Ishikawa (cell line): ENCODE measurements around the gene NUDCD3.

Experiments used
- CEBPB ChIP-seq: IDR thresholded peaks from 2 replicates; pipeline ENCODE4 v1.6.1; 2012
- CREB1 ChIP-seq: IDR thresholded peaks from 2 replicates; pipeline ENCODE4 v1.6.1; 2012; ENCODE audit warnings: low read depth
- EP300 ChIP-seq: IDR thresholded peaks from 2 replicates; pipeline ENCODE4 v1.6.1; 2012; ENCODE audit warnings: borderline replicate concordance
- NFIC ChIP-seq: IDR thresholded peaks from 2 replicates; pipeline ENCODE4 v1.6.1; 2012
- TEAD4 ChIP-seq: IDR thresholded peaks from 2 replicates; pipeline ENCODE4 v1.6.1; 2012
- YY1 ChIP-seq: IDR thresholded peaks from 2 replicates; pipeline ENCODE4 v1.6.1; 2012; ENCODE audit warnings: low read depth
- ZBTB7A ChIP-seq: IDR thresholded peaks from 2 replicates; pipeline ENCODE4 v1.6.1; 2012; ENCODE audit warnings: low read depth
- TF ChIP-seq, protein P1 (sequence below): IDR thresholded peaks from 2 replicates; pipeline ENCODE4 v1.6.1; 2012
- TF ChIP-seq, protein P2 (sequence below): IDR thresholded peaks from 2 replicates; pipeline ENCODE4 v1.6.1; 2012; ENCODE audit warnings: low read depth, mild to moderate bottlenecking
- TF ChIP-seq, protein P3 (sequence below): IDR thresholded peaks from 2 replicates; pipeline ENCODE4 v1.6.1; 2012

DNA sequence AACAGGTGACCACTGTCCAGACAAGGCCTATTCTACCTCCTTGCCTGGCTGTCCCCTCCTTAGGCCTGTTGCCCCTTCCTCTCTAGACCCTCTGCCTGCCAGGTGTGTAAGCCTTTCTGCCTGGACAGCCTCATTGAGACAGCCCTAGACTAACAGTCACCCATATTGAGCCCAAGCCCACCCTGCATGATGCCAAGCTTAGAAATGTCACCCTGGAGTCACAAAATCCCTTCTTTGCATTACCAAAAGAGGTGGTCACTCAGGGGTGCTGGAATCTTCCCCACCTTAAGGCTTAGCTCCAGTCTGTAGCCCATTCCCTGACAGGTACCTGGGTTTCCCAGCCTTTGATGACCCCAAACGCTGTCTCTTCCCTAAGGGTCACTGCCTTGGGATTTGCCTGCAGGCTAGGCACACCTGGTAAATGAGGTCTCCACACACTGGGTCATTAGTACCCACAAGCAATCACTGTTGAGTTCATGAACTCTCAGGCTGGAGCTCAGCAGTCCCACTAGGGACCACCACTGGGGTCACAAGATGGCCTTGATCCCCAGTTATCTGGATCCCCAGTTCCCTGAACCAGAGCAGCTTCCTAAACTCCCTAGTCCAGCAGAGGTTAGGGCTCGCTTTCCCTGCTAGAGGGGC lies 110.1 kb downstream of the NUDCD3 start:
- TF ChIP-seq, protein P1, sequence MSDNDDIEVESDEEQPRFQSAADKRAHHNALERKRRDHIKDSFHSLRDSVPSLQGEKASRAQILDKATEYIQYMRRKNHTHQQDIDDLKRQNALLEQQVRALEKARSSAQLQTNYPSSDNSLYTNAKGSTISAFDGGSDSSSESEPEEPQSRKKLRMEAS: no peak
- TF ChIP-seq NFIC: no peak
- no peak for TF ChIP-seq CREB1
- TF ChIP-seq, protein P2, sequence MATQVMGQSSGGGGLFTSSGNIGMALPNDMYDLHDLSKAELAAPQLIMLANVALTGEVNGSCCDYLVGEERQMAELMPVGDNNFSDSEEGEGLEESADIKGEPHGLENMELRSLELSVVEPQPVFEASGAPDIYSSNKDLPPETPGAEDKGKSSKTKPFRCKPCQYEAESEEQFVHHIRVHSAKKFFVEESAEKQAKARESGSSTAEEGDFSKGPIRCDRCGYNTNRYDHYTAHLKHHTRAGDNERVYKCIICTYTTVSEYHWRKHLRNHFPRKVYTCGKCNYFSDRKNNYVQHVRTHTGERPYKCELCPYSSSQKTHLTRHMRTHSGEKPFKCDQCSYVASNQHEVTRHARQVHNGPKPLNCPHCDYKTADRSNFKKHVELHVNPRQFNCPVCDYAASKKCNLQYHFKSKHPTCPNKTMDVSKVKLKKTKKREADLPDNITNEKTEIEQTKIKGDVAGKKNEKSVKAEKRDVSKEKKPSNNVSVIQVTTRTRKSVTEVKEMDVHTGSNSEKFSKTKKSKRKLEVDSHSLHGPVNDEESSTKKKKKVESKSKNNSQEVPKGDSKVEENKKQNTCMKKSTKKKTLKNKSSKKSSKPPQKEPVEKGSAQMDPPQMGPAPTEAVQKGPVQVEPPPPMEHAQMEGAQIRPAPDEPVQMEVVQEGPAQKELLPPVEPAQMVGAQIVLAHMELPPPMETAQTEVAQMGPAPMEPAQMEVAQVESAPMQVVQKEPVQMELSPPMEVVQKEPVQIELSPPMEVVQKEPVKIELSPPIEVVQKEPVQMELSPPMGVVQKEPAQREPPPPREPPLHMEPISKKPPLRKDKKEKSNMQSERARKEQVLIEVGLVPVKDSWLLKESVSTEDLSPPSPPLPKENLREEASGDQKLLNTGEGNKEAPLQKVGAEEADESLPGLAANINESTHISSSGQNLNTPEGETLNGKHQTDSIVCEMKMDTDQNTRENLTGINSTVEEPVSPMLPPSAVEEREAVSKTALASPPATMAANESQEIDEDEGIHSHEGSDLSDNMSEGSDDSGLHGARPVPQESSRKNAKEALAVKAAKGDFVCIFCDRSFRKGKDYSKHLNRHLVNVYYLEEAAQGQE: no peak
- TF ChIP-seq TEAD4: no peak
- TF ChIP-seq ZBTB7A: no peak
- no peak for TF ChIP-seq EP300
- no peak for TF ChIP-seq YY1
- TF ChIP-seq, protein P3, sequence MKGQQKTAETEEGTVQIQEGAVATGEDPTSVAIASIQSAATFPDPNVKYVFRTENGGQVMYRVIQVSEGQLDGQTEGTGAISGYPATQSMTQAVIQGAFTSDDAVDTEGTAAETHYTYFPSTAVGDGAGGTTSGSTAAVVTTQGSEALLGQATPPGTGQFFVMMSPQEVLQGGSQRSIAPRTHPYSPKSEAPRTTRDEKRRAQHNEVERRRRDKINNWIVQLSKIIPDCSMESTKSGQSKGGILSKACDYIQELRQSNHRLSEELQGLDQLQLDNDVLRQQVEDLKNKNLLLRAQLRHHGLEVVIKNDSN: no peak
- TF ChIP-seq CEBPB: no peak
